ENCODE results near the gene DDX41. TPM values are rescaled to one million over a fixed set of nuclear protein-coding genes. Genes with fewer than 3 reads are reported as not detected.

DDX41 gene
- total RNA-seq, 1 experiment from 2014 or later, result 133 TPM

DNA sequence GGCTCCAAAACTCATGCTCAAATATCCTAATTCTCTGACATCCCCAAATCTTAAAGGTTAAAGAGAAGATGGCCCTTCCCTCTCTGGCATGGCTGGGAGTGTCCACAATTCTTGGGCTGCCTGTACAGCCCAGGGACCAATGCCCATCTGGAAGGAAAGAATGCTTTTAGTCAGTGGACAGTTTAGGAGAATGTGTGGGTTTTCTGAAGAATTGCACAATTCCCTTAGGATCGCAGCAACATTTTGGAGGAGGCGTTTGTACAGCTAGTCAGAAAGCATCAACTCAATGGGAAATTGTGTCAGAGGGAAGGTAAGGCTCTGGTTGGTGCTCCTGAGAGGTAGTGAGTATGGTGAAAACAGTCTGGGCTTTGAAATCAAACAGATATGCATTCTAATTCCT is 22.6 kb upstream of the DDX41 start:
- TF ChIP-seq, protein P1, sequence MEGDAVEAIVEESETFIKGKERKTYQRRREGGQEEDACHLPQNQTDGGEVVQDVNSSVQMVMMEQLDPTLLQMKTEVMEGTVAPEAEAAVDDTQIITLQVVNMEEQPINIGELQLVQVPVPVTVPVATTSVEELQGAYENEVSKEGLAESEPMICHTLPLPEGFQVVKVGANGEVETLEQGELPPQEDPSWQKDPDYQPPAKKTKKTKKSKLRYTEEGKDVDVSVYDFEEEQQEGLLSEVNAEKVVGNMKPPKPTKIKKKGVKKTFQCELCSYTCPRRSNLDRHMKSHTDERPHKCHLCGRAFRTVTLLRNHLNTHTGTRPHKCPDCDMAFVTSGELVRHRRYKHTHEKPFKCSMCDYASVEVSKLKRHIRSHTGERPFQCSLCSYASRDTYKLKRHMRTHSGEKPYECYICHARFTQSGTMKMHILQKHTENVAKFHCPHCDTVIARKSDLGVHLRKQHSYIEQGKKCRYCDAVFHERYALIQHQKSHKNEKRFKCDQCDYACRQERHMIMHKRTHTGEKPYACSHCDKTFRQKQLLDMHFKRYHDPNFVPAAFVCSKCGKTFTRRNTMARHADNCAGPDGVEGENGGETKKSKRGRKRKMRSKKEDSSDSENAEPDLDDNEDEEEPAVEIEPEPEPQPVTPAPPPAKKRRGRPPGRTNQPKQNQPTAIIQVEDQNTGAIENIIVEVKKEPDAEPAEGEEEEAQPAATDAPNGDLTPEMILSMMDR (conservative IDR thresholded peaks at IDR 0.05), result no peak
- Histone ChIP-seq H2BK12ac (ENCODE audit: insufficient read length, low read depth, low read length) (no peak overlapping the region), H4K8ac (replicated peaks; ENCODE audit: insufficient read length, low read depth, low read length) (no peak overlapping the region), H3K27ac (ENCODE audit: insufficient read length, low read depth, low read length) (no peak overlapping the region), H3K18ac (ENCODE audit: insufficient read length, low read depth, low read length) (no peak overlapping the region), H2BK5ac (ENCODE audit: insufficient read length, low read length) (no peak overlapping the region), H3K56ac (ENCODE audit: insufficient read length, low read depth, low read length) (no peak overlapping the region), H3K14ac (ENCODE audit: insufficient read depth, low read length) (no peak overlapping the region), H2BK120ac (ENCODE audit: low read depth, low read length, poor library complexity, severe bottlenecking) (no peak overlapping the region), H4K20me1 (ENCODE audit: control insufficient read depth, insufficient read depth, insufficient read length) (no peaks in the 10 kb centered on the region), H2BK20ac (ENCODE audit: low read depth, low read length, poor library complexity, severe bottlenecking) (no peak overlapping the region), H3K4me1 (ENCODE audit: insufficient read depth, low read length) (no peaks in the 10 kb centered on the region), H4K91ac (ENCODE audit: insufficient read length, low read depth, low read length) (no peak overlapping the region), H4K5ac (ENCODE audit: insufficient read length, low read depth, low read length) (no peak overlapping the region), H2AK5ac (ENCODE audit: insufficient read length, low read length) (no peak overlapping the region), H3K27me3 (ENCODE audit: insufficient read depth, low read length) (no peaks in the 10 kb centered on the region), H3K79me2 (ENCODE audit: insufficient read depth, low read length) (peaks cover 4% of the 10 kb centered on the region; the same call in 1 of the 2 replicates), H3K23me2 (ENCODE audit: insufficient read length, low read depth, low read length, poor library complexity, severe bottlenecking) (no peaks in the 10 kb centered on the region), H2BK15ac (ENCODE audit: low read depth, low read length) (no peak overlapping the region), H3K9me3 (ENCODE audit: control insufficient read depth, low read depth, low read length) (no peaks in the 10 kb centered on the region), H3K4me2 (ENCODE audit: insufficient read depth, insufficient read length, low read length) (no peak overlapping the region), H2AFZ (ENCODE audit: low read length) (no peak overlapping the region), H3T11ph (ENCODE audit: low read length) (no peak overlapping the region), H3K79me1 (ENCODE audit: insufficient read depth, low read depth, low read length, poor library complexity, severe bottlenecking) (peaks cover 6% of the 10 kb centered on the region), H3K23ac (ENCODE audit: insufficient read length, low read depth, low read length) (no peak overlapping the region), H3K4ac (ENCODE audit: low read depth, low read length) (no peak overlapping the region), H3K9ac (ENCODE audit: extremely low read depth, insufficient read length, low read length) (no peak overlapping the region)
- H3K36me3 Mint-ChIP-seq (ENCODE audit: insufficient read depth in 1 of 3, low read depth in 3 of 3), result peaks cover 22 to 52% (median 46%) of the 10 kb centered on the region in 3 experiments; a peak in 6 of 7 replicates
- H3K4me3 Mint-ChIP-seq, result no peak overlapping the region
- WGBS (ENCODE audit: extremely low coverage, insufficient read length, low lambda C conversion rate), result no CpG with 5 or more reads among the region's 2 CpGs
- H3K4me1 Mint-ChIP-seq, result no peaks in the 10 kb centered on the region
- no peaks in the 10 kb centered on the region for H3K9me3 Mint-ChIP-seq
- H3K27me3 Mint-ChIP-seq (ENCODE audit: low read depth), result no peaks in the 10 kb centered on the region
- peak overlapping the region in 2 of 3 experiments; percentile 10 to 20; a peak in 1 of 7 replicates for H3K27ac Mint-ChIP-seq
- DNase-seq, result no peak

All from H9 (cell line).